Stimulated activated naive CD4-positive, alpha-beta T cell (primary cell): ENCODE results near the gene BAIAP2L2.
"Not testable (repeated sequence)": the region's sequence is repeated elsewhere in the genome, so short reads cannot be mapped to it uniquely, and the experiment has no call there.

ENCODE experiments used
- DNase-seq, 6 experiments: peaks; one replicate each; lab custom pipeline; 2025; lab: John Stamatoyannopoulos, UW

Gene BAIAP2L2

GRCh38 chr22:38127869-38128268, 17.4 kb upstream of the BAIAP2L2 start:
- no peak for DNase-seq

DNA sequence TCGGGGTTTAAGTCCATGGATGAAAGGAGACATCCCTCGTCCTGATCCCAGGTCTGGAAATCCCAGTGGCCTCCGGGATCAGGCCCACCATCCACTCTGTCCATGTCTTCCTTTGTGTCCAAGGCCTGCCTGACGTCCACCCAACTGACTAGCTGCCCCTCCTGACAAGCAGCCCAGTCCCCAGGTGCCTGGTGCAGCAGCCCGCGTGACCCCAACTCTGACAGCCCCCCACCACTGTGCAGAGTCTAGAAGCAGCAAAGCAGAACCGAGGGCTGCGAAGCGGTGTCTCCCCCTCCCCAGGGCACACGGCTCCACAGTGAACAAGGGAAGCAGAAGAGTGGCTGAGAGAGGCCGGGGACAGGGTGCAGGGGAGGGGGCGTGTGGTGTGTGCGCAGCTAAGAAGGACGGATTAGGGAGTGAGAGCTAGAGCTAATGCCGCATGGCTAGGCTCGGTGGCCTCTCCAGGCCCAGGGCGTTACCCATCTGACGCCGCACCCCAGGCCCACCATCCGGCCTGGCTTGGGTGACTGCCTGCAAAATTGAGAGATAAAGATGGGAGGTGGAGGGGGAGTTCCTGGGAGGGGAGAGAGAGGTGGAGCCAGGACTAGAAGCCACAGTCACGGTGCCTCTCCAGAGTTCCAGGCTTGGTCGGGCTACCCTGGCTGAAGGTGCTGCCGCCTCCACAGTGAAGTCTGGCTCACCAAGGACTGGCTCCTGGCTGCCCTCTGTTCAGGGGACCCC, 16.6 kb upstream of the BAIAP2L2 start:
- DNase-seq, result no peak

- DNase-seq, result no peak
These were observed 15.3 kb upstream of the BAIAP2L2 start for GRCh38 chr22:38125751-38126201.

GRCh38 chr22:38125038-38125610, 14.6 kb upstream of the BAIAP2L2 start:
- DNase-seq, result no peak

GRCh38 chr22:38124236-38124974, 13.9 kb upstream of the BAIAP2L2 start:
- no peak for DNase-seq

- DNase-seq, result no peak
These were observed 12.1 kb upstream of the BAIAP2L2 start for GRCh38 chr22:38122616-38123015.

DNA sequence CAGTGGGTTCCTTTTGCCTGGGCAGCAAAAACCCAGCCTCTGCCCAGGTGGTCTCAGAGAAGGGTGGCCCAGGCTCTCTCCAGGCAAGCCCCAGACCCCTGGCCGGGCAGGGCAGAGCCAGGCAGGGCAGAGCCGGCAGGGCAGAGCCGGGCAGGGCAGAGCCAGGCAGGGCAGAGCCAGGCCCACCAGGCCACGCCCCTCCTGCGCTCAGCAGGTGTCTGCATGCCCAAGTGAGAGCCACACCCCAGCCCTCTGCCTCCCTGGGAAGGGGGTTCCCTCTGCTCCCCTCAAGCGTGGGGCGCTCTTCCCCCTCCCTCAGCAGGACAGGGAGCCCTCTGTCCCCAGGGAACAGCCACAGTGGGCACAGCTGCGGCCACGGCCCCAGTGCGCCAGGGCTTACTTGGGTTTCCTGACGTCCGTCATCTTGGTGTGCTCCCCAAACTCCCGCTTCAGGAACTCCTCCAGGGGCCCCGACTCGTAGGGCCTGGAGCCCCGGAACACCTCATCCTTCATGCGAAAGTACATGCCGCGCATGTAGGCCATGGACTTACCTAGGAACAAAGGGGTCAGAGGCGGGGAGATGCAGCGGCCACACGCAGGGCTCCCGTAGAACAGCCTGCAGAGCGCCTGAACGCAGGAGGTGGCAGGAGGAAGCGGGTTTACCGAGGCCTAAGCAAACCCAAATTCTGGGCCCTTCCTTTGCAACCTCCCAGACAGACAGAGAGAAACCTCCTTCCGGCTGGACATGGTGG, 10.1 kb upstream of the BAIAP2L2 start:
- DNase-seq, result no peak

GRCh38 chr22:38118747-38119146, 8.3 kb upstream of the BAIAP2L2 start:
- DNase-seq, result not testable (repeated sequence)

- no peak for DNase-seq
These were observed 7.7 kb upstream of the BAIAP2L2 start for GRCh38 chr22:38118182-38118581.

DNA sequence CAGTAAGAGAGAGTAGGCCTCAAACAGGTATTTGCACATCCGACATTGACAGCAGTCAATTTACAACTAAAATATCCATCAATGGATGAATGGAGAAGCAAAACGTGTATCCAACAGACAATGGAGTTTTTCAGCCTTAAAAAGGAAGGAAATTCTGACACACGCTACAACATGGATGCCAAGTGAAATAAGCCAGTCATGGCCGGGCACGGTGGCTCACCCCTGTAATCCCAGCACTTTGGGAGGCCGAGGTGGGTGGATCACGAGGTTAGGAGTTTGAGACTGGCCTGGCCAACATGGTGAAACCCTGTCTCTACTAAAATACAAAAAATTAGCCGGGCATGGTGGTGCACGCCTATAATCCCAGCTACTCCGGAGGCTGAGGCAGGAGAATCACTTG, 7.1 kb upstream of the BAIAP2L2 start:
- not testable (repeated sequence) for DNase-seq

- DNase-seq, result no peak
These were observed 5.1 kb upstream of the BAIAP2L2 start for GRCh38 chr22:38115423-38116205.

DNA sequence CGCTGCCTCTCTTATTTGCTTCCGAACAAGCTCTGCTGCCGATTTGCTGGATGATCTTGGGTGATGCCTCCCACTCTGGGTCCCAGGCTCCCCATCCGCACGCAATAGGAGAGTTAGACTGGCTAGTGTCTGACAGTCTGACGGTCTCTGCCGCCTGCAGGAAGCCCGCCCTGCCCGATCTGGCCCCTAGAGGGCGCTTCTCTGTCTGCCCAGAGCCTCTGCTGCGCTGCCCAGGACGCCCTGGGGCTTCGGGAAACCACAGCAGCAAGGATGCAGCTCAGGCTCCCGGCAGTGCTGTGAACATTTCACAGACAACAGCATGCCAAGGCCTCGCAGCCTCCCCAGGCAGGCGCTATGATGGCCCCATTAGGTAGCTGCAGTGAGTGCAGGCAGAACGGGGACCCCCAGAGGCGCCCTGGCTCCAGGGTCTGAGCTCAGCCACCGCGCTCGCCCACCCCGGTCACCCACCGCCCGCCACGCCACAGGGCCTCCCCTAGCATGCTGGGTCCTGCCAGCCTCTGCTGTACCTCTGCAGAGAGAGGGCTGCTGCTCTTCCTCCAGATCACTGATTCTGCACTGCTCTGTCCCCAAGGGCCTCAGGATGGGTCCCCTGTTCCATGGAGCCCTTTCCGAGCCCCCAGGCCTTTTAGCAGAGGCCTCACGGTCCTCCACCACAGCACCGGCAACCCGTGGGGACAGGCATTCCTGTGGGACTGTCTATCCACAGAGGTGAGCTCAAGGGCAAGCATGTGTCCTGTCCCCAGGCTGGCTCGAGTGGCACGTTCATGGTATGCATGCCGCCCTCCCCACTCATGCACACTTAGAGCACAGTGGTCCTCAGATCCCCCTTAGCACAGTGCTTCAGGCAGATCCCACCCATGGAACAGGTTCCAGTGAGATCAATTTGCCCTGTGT, 4.3 kb upstream of the BAIAP2L2 start:
- peak; percentile 28 to 79 (median 52) for DNase-seq

DNA sequence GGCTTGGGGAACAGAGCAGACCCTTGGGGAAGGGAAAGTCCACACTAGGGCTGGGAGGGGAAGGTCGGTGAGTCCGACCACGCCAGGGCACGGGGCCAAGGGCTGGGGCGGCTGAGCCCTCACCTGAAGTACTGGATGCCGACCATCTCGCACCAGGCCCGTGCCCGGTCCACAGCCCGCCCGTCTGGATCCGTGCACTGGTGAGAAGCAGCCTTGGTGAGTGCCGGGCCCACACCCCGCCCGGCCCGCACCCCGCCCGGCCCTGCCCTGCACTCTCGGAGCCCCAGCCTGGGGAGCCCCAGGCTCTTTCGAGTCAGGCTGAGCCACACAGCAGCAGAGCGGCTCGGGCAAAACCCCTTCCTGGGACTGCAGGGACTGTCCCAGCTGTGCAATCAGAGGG, 1.9 kb upstream of the BAIAP2L2 start:
- no peak for DNase-seq

GRCh38 chr22:38111925-38112355, 1.5 kb upstream of the BAIAP2L2 start:
- DNase-seq, result no peak

DNA sequence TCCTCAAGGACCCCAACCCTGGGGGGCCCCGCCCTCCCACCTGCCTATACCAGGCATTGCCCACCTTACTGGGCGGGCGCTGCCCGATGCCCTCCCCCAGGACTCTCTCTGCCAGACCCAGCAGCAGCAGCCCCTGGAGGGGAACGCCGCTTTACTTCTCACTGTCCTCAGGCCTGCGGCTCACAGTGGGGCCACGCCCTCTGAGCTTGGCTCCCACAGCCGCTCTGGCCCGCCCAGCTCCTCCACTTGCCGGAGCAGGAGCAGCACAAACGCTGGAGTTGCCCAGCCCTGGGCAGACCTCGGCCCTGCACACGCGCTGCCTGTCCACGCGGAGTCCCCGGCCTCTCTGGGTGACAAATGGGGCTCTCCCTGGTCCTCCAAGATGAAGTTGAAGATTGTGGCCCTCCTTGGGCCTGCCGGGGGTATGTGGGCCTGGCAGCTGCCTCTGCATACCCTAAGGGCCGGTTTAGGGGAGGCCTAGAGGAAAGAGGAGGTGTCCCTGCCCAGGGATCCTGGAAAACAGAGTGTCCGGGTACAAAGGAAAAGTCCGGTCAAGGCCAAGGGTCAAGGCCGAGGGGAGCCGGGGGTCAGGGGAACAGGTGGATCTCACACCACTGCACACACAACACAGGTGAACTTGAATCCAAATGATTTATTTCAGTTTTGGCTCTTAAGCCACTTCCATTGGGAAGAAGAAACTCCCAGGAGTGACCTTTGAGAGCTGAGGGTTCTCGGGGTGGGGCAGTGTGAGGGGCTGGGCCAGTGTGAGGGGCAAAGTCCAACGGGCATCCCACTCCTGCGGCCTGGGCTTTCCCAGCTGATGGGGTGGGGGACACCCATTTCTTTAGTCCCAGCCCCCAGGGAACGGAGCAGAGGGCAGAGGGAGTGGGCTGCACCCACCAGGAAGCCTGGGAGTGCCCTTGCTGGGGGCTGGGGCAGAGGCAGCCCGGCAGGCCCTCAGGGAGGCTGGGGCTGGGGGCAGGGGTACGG, 674 bp upstream of the BAIAP2L2 start:
- DNase-seq, result no peak

DNA sequence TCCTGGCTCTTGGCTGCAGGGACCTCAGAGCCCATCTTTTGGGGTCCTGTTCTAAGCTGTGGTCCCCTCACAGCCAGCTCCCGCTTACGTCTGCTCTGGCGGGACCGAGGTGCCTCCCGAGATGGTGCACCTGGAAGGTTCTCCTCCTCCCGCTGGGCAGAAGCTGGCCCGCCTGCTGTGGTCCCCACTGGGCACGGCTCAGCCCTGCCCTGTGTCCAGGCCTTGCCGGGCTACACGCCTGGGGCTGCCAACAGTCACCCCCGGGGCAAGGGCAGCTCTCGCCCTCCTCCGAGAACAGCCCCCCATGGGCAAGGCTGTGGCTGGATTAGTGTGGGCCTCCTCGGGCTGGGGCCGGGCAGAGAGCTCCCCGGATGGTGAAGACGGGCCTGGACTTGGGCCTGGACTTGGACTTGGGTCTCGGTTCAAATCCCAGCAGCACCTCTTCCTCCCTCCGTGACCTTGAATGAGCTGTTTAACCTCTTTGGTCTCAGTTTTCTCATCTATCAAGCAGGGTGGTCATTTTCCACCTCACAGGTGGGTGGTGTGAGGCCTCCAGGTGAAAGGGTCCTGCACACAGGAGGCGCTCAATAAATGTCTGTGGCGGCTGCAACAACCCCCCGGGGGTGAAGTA, 998 bp downstream of the BAIAP2L2 start:
- DNase-seq, result peak in 2 of 6 experiments; percentile 9 to 11

DNA sequence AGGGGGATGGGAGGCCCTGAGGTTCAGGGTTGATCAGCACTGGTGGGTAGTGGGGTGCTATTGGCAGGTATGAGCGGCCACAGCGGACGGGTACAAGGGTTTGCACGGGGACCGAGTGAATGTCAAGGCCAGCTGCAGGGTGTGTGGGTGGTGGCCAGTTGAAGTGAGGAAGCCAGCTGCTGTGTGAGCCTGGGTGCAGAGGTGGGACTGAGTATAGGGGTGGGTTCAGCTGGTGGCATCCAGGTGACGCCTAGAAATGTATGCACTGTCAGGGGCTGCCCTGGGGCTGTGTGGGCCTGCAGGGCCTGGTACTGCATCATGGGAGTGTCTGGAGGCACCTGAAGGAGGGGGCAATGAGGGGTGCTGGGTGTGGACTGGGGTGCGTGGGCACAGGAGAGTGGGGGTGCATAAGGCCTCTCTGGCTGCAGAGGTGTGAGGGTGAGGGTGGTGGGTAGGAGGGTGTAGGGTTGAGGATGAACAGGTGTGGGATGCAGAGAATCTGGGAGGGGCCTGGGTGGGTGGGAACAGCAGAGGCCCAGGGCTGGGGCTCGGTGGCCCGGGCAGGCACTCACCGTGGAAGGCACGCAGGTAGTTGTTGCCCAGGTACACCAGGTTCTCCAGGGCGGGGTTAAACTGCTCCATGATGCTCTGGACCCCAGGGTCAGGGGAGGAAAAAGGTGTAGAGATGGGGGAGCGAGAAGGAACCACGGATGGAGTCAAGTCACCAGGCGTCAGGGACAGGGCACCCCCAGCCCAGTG, 1.7 kb downstream of the BAIAP2L2 start:
- no peak for DNase-seq
